ENCODE results near the gene PDE3B. TPM values are rescaled to one million over a fixed set of nuclear protein-coding genes. Genes with fewer than 3 reads are reported as not detected.

Gene PDE3B
- total RNA-seq, 4 donors from 2014 or later, result 1.2 to 12.6 (median 2.1) TPM

DNA sequence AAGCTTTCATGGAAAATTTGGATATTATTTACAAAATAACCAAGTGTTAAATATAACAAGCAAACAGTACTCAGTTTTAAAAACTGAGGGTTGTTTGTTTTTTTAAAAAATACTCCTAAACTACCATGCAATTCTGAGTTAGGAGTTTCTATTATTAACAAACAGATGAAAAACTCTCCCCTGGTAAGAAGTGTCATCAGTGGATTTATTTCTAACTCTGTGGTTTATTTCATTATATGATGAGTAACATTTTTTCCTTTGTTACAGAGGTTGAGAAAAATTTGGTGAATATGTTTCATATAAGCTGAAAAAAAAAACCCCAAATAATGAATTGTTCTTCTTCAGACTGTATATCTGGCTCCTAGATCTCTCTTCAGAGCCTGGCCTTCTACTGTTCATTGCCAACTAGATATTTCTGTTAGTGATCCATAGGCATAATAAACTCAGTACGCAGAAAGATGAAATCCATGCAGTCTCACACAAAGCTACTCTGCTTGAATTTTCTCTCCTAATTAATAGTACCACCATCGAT, 29.4 kb upstream of the PDE3B start:
- Histone ChIP-seq H3K4me1 (no peaks in the 10 kb centered on the region), H3K4me3 (no peak overlapping the region), H3K27ac (no peak overlapping the region), H3K27me3 (no peaks in the 10 kb centered on the region), H3K36me3 (no peaks in the 10 kb centered on the region), H3K9me3 (no peaks in the 10 kb centered on the region)
- TF ChIP-seq CTCF (IDR thresholded peaks at IDR 0.05), result no peak
- TF ChIP-seq POLR2A (IDR thresholded peaks at IDR 0.05), result no peak
- DNase-seq, result no peak
- WGBS, 2 donors, result 90 to 93% methylated on average over 2 of the region's 2 CpGs
- intact Hi-C loops (cut with DNase I), result no loop called here

DNA sequence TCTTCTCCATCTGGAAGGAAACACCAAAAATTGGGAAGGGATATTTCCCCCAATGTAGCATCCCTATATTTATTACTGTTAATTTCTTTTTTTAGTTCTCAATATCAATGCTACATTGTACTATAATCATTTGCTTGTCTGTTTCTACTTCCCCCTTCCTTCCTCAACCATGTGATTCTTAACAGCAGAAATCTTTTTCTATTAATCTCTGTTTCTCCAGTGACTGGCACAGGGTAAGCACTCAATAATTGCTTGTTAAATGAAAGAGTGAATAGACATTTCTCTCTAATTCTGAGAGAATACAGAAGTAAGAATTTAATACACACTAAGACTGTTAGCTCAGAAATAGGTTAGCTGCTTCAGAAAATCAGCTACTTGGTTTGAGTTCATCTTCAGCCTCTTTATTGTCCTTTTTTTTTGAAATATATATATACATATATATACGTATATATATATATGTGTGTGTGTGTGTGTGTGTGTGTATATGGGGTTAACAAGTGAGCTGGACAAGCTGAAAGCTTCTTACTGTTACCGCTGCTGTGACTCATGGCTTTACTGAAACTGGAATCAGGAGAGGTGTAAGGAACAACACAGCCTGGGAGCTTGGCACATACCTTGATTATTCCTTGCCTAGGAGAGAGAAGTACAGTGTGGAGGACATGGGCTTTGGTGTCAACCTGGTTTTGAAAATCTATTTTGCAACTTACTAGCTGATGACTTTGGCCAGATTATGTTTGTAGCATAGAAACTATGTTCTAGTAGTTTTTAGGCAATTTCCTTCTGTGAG, 26.2 kb upstream of the PDE3B start:
- Histone ChIP-seq H3K9me3 (no peaks in the 10 kb centered on the region), H3K36me3 (no peaks in the 10 kb centered on the region), H3K4me3 (no peak overlapping the region), H3K27ac (no peak overlapping the region), H3K4me1 (no peaks in the 10 kb centered on the region), H3K27me3 (no peaks in the 10 kb centered on the region)
- intact Hi-C loops (cut with DNase I), result no loop called here
- TF ChIP-seq POLR2A (IDR thresholded peaks at IDR 0.05) (no peak), CTCF (IDR thresholded peaks at IDR 0.05) (no peak)
- WGBS, 2 donors, result 48 to 71% methylated on average over 2 of the region's 2 CpGs
- no peak for DNase-seq

- no peak for TF ChIP-seq CTCF (IDR thresholded peaks at IDR 0.05)
- TF ChIP-seq POLR2A (IDR thresholded peaks at IDR 0.05), result no peak
- no peak for DNase-seq
- Histone ChIP-seq H3K36me3 (no peaks in the 10 kb centered on the region), H3K4me1 (no peaks in the 10 kb centered on the region), H3K9me3 (no peaks in the 10 kb centered on the region), H3K27ac (no peak overlapping the region), H3K4me3 (no peak overlapping the region), H3K27me3 (no peaks in the 10 kb centered on the region)
- intact Hi-C loops (cut with DNase I), result no loop called here
- WGBS, 2 donors, result 69 to 81% methylated on average over 2 of the region's 2 CpGs
Measured at GRCh38 chr11:14618060-14618459, 25.5 kb upstream of the PDE3B start.

DNA sequence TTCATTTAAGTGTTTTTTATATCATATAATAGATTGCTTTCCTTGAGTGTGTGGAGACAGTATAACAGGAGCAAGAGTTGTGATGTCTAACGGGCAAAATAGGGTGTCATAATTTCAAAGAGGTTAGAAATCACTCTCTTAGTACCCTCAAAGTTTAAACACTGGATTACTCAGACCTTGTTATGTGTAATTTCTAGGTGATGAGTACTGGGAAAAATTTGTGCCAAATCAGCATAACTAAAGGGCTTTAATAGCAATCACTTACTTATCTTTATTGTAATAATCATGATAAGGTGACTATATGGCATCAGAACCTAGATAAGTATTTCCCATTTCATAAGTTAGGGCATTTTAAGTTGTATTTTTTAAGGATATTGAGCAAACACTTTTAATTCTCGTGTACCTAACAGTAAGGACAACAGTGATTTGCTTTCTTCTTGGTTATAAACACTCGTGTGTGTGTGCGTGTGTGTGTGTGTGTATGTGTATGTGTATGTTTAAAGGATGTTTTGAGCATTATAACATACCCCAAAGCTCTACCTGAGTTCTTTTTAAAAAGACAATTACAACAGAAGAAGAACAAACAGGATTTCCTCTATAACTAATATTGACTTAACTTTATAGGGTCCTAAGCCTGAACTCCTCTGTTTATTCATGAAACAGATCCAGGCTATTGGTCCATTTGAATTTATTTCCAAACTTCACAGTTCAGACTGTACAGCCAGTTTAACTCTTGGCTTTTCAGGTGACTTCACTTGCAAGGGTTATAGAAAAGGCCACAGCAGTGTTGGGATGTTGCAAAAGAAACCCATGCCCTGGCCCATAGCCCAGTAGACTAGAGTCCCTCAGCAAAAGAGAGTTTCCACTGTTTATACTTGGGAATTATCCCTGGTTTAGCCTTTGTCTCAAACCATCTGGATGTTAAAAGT, 23.7 kb upstream of the PDE3B start:
- Histone ChIP-seq H3K4me3 (no peak overlapping the region), H3K27ac (peak overlapping the region in 3 of 4 donors; percentile 22 to 59 (median 48)), H3K27me3 (no peaks in the 10 kb centered on the region), H3K9me3 (no peaks in the 10 kb centered on the region), H3K36me3 (no peaks in the 10 kb centered on the region), H3K4me1 (no peaks in the 10 kb centered on the region)
- intact Hi-C loops (cut with DNase I), result no loop called here
- TF ChIP-seq POLR2A (IDR thresholded peaks at IDR 0.05) (no peak), CTCF (IDR thresholded peaks at IDR 0.05) (no peak)
- WGBS, 2 donors, result 46 to 67% methylated on average over 4 of the region's 4 CpGs
- DNase-seq, result no peak
